GM12875 (cell line): ENCODE data around the gene VPS35L.

ENCODE experiments used
- H3K4me3 ChIP-seq: one replicate; pipeline ENCODE4 v1.5.1; 2011; ENCODE audit warnings: low read depth, low read length, control low read depth
- TF ChIP-seq, protein P1 (sequence below): IDR thresholded peaks from 2 replicates; pipeline ENCODE4 v1.5.1; 2011; ENCODE audit warnings: low read depth, mild to moderate bottlenecking, control low read depth, inconsistent platforms, low read length, moderate library complexity, borderline replicate concordance; ENCODE audit not compliant: insufficient read depth

VPS35L gene, protein sequence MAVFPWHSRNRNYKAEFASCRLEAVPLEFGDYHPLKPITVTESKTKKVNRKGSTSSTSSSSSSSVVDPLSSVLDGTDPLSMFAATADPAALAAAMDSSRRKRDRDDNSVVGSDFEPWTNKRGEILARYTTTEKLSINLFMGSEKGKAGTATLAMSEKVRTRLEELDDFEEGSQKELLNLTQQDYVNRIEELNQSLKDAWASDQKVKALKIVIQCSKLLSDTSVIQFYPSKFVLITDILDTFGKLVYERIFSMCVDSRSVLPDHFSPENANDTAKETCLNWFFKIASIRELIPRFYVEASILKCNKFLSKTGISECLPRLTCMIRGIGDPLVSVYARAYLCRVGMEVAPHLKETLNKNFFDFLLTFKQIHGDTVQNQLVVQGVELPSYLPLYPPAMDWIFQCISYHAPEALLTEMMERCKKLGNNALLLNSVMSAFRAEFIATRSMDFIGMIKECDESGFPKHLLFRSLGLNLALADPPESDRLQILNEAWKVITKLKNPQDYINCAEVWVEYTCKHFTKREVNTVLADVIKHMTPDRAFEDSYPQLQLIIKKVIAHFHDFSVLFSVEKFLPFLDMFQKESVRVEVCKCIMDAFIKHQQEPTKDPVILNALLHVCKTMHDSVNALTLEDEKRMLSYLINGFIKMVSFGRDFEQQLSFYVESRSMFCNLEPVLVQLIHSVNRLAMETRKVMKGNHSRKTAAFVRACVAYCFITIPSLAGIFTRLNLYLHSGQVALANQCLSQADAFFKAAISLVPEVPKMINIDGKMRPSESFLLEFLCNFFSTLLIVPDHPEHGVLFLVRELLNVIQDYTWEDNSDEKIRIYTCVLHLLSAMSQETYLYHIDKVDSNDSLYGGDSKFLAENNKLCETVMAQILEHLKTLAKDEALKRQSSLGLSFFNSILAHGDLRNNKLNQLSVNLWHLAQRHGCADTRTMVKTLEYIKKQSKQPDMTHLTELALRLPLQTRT

DNA sequence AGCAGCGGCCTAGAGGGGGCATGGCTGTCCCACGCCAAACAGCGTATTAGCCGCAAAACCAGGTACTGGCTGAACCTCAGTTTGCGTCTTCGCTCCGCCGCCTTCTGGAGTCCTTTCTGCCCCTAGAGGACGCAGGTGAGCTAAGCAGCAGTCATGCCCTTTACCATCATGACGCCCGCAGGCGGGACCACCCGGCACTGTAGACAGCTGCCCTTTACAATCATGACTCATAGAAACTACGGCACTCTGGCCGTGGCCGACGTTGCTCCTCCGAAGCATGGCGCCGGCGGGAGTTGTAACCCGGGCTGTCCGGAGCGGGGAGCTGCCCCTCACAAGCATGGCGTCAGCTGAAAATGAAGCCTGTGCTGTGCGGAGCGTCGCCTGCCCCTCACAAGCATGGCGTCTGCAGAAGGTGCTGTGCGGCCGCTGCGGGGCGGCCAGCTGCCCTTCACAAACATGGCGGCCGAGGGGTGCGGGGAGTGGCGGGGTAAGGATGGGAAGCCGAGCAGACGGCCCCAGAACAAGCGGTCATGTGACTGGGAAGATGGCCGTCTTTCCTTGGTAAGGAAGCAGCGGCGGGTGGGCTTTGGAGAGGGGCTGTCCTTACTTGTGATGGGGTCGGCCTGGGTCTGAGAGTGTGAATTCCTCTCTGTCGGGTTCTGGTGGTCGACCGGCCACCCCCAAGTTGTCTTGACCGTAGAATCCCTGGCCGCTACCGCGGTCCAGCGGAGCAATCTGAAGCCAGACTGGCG lies at the start of gene VPS35L:
Gene VPS35L (plus strand): TSS at position 518 of the 752 bp plus-strand sequence. CDS start 27 bp downstream, at position 545.
- TF ChIP-seq, protein P1, sequence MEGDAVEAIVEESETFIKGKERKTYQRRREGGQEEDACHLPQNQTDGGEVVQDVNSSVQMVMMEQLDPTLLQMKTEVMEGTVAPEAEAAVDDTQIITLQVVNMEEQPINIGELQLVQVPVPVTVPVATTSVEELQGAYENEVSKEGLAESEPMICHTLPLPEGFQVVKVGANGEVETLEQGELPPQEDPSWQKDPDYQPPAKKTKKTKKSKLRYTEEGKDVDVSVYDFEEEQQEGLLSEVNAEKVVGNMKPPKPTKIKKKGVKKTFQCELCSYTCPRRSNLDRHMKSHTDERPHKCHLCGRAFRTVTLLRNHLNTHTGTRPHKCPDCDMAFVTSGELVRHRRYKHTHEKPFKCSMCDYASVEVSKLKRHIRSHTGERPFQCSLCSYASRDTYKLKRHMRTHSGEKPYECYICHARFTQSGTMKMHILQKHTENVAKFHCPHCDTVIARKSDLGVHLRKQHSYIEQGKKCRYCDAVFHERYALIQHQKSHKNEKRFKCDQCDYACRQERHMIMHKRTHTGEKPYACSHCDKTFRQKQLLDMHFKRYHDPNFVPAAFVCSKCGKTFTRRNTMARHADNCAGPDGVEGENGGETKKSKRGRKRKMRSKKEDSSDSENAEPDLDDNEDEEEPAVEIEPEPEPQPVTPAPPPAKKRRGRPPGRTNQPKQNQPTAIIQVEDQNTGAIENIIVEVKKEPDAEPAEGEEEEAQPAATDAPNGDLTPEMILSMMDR = peak; percentile 82
- H3K4me3 ChIP-seq = peak within 1 kb of the TSS; percentile 83

DNA sequence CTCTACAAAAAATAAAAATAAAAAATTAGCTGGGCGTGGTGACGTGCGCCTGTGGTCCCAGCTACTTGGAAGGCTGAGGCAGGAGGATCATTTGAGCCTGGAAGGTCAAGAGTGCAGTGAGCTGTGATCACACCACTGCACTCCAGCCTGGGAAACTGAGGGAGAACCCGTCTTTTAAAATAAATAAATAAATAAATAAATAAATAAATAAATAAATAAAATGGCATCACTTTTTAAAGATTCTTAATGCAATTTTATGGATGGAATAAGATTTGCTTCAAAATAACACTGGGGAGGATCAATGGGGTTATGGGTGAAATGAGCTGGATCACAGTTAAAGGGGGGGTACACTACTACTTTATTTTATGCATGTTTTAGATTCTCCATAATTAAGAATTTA lies 48.5 kb upstream of the VPS35L start:
- TF ChIP-seq, protein P1 = no peak
- no peak overlapping the region for H3K4me3 ChIP-seq

DNA sequence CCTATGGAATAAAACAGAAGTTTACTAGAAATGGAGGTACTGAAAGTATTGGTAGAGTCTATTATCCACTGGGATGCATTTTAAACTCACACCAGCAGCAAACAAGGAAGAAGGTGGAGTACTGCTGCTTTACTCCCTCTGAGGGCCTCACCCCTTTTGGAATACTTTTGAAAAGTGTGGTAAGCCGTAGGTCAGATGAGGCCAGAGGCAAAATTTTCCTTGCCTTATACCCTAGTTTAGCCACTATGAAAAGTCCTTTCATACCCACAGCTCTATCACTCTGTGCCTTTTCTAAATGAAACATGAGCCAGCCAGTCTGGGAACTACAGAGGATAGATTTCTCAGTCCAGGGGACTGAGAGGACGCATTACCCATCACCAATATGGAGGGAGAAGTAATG lies 47.6 kb upstream of the VPS35L start:
- TF ChIP-seq, protein P1 = no peak
- H3K4me3 ChIP-seq = no peak overlapping the region

DNA sequence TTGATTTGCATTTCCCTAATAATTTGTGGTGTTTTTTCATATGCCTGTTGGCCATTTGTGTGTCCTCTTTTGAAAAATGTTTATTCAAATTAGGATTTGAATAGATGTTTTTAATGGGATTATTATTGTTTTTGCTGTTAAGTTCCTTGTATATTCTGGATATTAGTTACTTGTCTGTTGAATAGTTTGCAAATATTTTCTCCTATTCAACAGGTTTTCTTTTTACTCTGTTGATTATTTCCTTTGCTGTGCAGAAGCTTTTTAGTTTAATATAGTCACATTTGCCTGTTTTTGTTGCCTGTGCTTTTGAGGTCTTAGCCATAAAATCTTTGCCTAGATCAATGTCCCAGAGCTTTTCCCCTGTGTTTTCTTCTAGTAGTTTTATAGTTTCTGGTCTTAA lies 43.2 kb upstream of the VPS35L start:
- TF ChIP-seq, protein P1 = no peak

DNA sequence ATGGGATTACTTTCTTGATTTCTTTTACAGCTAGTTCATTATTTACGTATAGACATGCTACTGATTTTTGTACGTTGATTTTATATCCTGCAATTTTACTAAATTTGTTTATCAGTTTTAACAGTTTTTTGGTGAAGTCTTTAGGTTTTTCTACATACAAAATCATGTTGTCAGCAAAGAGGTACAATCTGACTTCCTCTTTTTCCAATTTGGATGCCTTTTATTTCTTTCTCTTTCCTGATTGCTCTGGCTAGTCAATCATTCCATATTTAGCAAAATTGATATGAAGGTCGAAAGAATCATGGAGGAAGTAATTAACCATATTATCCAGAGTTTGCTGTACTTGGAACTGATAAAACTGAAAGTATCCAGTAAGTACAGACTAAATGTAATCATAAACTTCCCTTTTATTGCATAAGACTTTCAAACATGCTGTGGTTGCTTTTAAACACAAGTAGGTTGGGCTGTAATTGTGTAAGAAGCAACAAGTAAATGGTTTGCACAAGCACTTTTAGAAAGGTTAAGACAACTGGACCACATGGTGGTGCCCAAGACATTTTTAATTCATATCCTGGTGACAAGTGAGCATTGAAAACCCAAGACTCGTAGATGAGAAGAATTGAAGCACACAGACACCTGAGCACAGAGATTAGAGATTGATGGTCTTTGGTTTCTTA lies 42.0 kb upstream of the VPS35L start:
- TF ChIP-seq, protein P1 = no peak
- no peak overlapping the region for H3K4me3 ChIP-seq

More for the DNA sequence above, 43.2 kb upstream of the VPS35L start:
- H3K4me3 ChIP-seq = no peak overlapping the region

DNA sequence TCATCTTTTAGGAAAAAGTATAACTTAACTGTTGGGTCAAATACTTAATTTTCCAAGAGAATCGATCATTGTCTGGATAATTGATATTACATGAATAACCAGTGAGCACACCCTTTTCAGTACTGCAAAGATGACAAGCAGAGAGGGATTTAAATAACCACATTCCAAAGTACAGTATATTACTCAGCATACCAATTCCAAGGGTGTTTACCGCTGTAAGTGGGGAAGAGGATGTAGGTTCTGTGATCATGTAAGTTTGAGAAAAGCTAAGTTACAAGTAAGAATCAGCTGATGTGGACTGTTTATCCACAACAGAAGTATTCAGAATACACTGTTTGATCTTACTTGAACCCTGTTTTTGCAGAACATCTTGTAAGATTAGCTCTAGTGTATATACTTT lies 39.7 kb upstream of the VPS35L start:
- TF ChIP-seq, protein P1 = no peak

More for the DNA sequence above, 39.7 kb upstream of the VPS35L start:
- H3K4me3 ChIP-seq = no peak overlapping the region
